GM12873 (cell line): ENCODE results near the gene FICD.

Experiments used
- TF ChIP-seq, protein P1 (sequence below): IDR thresholded peaks from 2 replicates; pipeline ENCODE4 v1.5.1; 2012; ENCODE audit warnings: low read depth, mild to moderate bottlenecking, moderate library complexity, low read length, control low read depth; ENCODE audit not compliant: insufficient read depth; ENCODE audit errors: missing control alignments

FICD gene

DNA sequence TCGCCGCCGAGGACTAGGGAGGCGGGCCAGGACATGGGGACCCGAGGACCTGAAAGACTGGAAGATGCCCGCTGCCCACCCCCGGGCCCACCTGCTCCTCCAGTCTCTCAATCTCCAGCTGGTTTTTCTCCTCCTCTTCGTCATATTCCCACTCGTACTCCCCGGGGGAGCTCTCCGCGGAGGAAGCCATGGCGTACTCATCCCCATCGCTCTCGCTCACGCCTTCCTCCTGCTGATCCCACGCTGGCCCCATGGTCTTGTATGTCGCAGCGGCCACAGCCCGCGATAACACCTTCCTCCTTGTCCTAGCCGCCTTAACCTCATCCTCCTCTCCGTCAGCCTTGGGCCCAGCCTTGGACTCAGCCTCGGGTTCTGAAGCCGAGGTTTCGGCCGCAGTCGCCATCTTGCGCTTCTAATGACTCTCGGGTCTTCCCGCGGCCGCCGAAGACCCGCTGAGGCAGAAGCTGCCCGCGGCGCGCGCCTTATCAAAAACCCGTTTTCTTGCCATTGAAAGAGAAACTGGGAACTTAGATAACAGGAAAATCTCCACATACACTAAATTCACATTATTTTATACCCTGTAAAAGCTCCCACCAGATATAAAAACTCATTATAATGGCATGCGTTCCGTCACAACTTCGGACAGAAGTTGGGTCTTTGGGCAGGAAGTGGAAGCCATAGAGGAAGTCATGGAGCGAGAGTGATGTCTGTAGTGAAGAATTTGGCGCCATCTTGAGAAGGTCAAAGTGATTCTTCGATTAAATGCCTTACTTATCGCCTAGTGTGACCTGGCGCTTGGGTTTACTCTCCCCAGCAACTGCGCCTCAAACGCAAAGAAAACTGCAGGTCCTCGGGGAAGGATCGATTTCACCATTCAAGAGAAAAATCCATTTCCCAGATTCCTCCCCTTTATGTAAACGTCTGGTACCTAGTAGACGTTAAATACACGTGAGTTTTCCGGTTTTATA, 46.0 kb downstream of the FICD start, which contains the start of gene SART3:
TSS of gene SART3 (minus strand) at position 422 of the 968 bp plus-strand sequence. CDS start at position 403, 19 bp downstream.
- TF ChIP-seq, protein P1, sequence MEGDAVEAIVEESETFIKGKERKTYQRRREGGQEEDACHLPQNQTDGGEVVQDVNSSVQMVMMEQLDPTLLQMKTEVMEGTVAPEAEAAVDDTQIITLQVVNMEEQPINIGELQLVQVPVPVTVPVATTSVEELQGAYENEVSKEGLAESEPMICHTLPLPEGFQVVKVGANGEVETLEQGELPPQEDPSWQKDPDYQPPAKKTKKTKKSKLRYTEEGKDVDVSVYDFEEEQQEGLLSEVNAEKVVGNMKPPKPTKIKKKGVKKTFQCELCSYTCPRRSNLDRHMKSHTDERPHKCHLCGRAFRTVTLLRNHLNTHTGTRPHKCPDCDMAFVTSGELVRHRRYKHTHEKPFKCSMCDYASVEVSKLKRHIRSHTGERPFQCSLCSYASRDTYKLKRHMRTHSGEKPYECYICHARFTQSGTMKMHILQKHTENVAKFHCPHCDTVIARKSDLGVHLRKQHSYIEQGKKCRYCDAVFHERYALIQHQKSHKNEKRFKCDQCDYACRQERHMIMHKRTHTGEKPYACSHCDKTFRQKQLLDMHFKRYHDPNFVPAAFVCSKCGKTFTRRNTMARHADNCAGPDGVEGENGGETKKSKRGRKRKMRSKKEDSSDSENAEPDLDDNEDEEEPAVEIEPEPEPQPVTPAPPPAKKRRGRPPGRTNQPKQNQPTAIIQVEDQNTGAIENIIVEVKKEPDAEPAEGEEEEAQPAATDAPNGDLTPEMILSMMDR, result no peak

DNA sequence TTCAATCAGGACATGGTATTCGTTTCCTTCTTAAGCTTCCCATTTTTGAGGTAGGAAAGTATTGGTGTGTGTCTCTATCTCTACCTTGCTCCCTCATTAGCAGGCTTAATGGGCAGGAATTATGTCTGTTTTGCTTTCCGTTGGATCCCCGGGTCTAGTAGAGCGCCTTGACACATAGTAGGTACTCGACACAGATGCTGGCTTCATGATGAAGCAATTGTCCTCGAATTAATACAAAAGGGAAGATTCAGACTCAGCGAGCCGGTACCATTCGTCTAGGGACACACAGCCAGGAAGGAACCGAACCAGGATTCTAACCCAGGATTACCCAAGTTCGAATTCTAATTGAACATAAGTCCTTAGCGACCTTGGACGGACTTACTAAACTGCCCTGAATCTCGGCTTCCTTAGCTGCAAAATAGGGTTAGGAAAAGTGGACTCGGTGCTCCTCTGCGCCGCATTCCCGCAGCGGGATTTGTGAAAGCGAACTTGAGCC, 46.8 kb downstream of the FICD start:
- TF ChIP-seq, protein P1, result no peak

DNA sequence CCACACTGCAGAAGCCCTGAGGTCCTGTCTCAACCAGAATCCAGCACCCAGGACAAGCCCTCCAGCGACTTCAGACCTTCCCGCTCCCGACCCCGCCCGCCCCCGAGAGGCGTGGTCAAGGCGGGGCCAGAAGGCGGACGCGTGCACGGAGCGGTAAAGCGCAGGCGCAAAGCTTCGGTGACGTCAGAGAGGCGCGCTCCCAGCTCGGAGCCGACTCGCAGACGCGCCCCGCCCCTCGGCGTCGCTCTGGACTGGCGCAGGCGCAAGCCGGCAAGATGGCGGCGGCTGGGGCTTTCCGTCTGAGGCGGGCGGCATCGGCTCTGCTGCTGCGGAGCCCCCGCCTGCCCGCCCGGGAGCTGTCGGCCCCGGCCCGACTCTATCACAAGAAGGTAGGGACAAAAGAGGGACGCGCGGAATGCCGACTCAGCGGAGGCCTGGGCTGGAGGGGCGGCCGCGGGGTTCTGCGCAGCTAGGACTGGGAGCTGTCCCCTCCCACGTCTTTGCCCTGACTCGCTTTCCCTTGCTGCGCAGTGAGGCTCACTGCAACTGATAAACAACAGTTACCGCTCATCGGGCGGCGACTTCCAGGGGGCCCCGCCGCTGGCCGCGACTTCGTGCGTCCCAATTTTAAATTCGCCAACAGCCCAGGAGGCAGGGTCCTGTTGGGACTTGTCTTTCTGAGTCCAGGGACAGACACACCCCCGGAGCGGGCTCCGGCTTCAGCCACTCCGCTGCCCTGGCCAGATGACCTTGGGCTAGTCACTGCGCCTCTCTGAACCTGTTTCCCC, 47.5 kb downstream of the FICD start, which contains the start of gene ISCU:
TSS of gene ISCU (plus strand) at position 249 of the 788 bp plus-strand sequence. CDS start at position 276, 27 bp downstream.
- TF ChIP-seq, protein P1, result no peak

DNA sequence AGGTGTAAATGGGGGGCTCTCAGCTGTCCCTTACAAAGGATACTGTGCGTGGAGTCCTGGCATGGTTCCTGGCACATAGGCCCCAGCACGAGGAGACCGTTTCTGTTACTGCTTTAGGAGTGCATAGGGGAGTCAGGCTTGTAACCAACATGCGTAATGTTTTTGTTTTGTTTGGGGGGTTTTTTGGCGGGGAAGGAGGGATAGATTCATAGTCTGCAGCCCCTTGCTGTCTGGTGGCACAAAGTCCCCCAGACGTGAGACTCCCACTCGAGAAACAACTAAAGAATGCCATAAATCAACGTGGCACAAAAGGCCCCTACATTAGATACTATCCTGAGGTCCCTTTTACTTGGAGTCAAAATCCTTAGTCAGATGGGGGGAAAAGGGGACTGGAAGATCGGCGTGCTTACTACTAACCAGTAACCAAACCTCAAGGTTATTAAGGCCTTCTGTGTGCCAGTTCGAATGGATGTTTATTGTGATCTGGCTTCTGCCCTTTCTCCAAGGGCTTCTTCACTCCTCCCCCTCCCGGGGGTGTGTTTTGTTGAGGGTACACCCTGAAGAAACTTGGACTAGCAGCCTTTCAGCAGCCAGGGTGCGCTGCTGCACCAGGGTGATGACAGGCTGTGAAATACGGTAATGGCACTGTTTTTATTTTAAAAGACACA, 48.2 kb downstream of the FICD start:
- TF ChIP-seq, protein P1, result peak; percentile 92

- TF ChIP-seq, protein P1, result no peak
Measured at GRCh38 chr12:108563804-108564151, 48.7 kb downstream of the FICD start.

DNA sequence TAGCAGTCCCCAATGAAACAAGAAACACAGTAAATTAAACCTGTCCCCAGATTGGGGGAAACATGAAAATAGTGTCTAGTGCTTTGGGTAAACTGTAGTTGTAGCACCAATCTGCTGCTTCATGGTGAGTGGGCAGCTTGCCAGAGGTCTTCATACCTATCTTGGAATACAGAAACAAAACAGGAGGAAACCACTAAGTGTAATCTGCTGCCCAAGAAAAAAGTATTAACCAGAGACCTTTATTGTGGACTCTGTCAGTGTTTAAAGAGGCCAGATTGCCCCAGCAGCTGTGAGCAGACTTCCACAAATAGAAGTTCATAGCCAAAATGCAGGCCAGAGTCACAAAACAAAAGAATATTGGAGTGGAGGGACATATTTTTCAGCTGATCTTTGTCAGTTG, 49.6 kb downstream of the FICD start:
- TF ChIP-seq, protein P1, result no peak
